Left ventricle myocardium inferior (tissue), 1 donor: ENCODE data around the gene KLHL12. TPM values are rescaled to one million over a fixed set of nuclear protein-coding genes. Genes with fewer than 3 reads are reported as not detected.
"Not testable (repeated sequence)": the region's sequence is repeated elsewhere in the genome, so short reads cannot be mapped to it uniquely, and the experiment has no call there.

ENCODE experiments used
- DNase-seq: peaks from one replicate; pipeline ENCODE4 v3.0.0-alpha.2; 2020
- H3K27ac ChIP-seq: fragments of 200-600 bp; replicated peaks from 2 replicates; pipeline ENCODE4 v1.8.0; 2021
- H3K27me3 ChIP-seq: fragments of 200-600 bp; 2 replicates; pipeline ENCODE4 v1.8.0; 2021; ENCODE audit warnings: low read depth
- H3K36me3 ChIP-seq: fragments of 200-600 bp; 2 replicates; pipeline ENCODE4 v1.8.0; 2021
- H3K4me1 ChIP-seq: fragments of 200-600 bp; 2 replicates; pipeline ENCODE4 v1.8.0; 2021
- H3K4me3 ChIP-seq: fragments of 200-600 bp; 2 replicates; pipeline ENCODE4 v1.8.0; 2021; ENCODE audit warnings: mild to moderate bottlenecking, moderate library complexity
- H3K9me3 ChIP-seq: fragments of 200-600 bp; replicated peaks from 2 replicates; pipeline ENCODE4 v1.8.0; 2021
- intact Hi-C: fragments of 100-400 bp; cut with micrococcal nuclease; formaldehyde crosslinking; loops from one replicate; pipeline ENCODE4 v1.11.0; 2022
- total RNA-seq: library from RNA; stranded (reverse); fragmentation: NEBNext Ultra II Directional; extraction: Animal tissue kit (Norgen Biotek cat#: 25700); gene quantifications from one replicate; pipeline ENCODE4 v1.2.1, GENCODE V29; 2021
- TF ChIP-seq, protein P1 (sequence below): fragments of 200-600 bp; IDR thresholded peaks from 2 replicates; pipeline ENCODE4 v1.8.0; 2021; ENCODE audit warnings: antibody characterized with exemption, mild to moderate bottlenecking, borderline replicate concordance
- donor health status: DM: no; HTN: yes; CAD: no; lungs with severe emphysema.

The KLHL12 gene
- total RNA-seq, 1 donor from 2014 or later: 22.7 TPM

DNA sequence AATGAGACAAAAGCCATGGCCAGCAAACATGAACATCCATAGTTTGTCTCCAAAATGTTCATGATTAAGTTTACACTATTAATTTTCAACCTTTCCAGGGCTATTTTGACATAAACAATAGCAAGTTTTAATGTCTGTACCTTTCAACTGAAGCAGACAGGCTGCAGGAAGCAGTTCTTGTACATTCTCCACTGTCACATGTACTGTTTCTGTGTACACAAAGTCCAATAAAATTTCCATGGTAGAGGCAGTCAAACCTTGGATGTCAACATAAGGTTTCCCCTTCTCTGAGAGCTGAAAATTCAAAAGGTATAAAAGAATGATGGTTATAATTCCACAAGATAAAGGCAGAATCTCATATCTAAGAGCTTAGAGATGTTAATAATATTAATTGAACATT lies 7.4 kb downstream of the KLHL12 start:
- Histone ChIP-seq H3K36me3 (peaks cover 76% of the 10 kb centered on the region), H3K4me1 (peaks cover 25% of the 10 kb centered on the region), H3K4me3 (no peak overlapping the region), H3K27me3 (no peaks in the 10 kb centered on the region), H3K27ac (no peak overlapping the region), H3K9me3 (no peaks in the 10 kb centered on the region)
- no peak for DNase-seq
- TF ChIP-seq, protein P1, sequence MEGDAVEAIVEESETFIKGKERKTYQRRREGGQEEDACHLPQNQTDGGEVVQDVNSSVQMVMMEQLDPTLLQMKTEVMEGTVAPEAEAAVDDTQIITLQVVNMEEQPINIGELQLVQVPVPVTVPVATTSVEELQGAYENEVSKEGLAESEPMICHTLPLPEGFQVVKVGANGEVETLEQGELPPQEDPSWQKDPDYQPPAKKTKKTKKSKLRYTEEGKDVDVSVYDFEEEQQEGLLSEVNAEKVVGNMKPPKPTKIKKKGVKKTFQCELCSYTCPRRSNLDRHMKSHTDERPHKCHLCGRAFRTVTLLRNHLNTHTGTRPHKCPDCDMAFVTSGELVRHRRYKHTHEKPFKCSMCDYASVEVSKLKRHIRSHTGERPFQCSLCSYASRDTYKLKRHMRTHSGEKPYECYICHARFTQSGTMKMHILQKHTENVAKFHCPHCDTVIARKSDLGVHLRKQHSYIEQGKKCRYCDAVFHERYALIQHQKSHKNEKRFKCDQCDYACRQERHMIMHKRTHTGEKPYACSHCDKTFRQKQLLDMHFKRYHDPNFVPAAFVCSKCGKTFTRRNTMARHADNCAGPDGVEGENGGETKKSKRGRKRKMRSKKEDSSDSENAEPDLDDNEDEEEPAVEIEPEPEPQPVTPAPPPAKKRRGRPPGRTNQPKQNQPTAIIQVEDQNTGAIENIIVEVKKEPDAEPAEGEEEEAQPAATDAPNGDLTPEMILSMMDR: no peak
- intact Hi-C loops: no loop called here

DNA sequence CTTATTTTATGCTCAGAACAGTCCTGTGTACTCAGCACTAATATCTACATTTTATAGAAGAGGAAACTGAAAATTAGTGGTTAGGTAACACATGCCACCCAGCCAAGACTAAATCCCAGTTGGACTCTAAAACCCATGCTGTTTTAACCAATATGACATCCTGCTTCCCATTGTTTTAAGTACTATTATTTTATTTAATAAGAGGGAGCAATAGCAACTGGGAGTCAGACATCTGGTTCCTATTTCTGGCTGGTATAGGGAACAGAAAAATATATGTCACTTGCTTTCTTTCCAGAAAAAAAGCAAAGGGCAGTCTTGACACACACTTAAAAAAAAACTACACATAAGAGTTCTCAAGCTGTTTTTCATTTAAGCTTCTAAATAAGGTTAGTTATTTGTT lies 11.9 kb downstream of the KLHL12 start:
- H3K36me3 ChIP-seq: peaks cover 96% of the 10 kb centered on the region
- H3K9me3 ChIP-seq: no peaks in the 10 kb centered on the region
- H3K27ac ChIP-seq: no peak overlapping the region
- no peak for DNase-seq
- intact Hi-C loops: no loop called here
- H3K4me3 ChIP-seq: no peak overlapping the region
- TF ChIP-seq, protein P1: no peak
- H3K4me1 ChIP-seq: no peaks in the 10 kb centered on the region
- H3K27me3 ChIP-seq: no peaks in the 10 kb centered on the region

GRCh38 chr1:202912476-202912875 lies 14.6 kb downstream of the KLHL12 start:
- H3K27ac ChIP-seq, H3K27me3 ChIP-seq, H3K4me3 ChIP-seq, intact Hi-C loops, H3K4me1 ChIP-seq, H3K9me3 ChIP-seq, DNase-seq: not testable (repeated sequence)
- H3K36me3 ChIP-seq: peaks cover 96% of the 10 kb centered on the region

DNA sequence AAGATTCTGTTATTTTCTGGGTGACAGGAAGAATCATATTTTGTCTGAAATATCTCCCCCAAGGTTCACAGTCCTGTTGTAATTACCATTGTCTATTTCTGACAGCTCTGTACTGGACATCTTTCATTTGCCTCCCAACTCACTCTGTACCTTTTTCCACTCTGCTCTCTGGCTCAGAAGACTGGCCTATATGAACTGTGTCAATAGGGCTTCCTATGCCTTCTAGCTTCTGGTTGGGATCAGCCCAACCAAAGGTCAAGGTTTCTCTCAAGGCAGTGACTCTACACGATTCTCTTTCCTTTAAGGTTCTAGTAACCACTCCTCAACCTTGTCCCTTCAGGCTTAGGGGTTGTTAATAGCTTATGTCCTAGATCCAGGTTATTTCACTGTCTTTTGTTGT lies 17.5 kb downstream of the KLHL12 start:
- peaks cover 89% of the 10 kb centered on the region for H3K36me3 ChIP-seq
- no peak for DNase-seq

GRCh38 chr1:202908998-202909397 lies 18.0 kb downstream of the KLHL12 start:
- no peaks in the 10 kb centered on the region for H3K4me1 ChIP-seq
- H3K36me3 ChIP-seq: peaks cover 89% of the 10 kb centered on the region
- no peaks in the 10 kb centered on the region for H3K27me3 ChIP-seq
- no peak overlapping the region for H3K27ac ChIP-seq
- intact Hi-C loops: no loop called here
- H3K9me3 ChIP-seq: no peaks in the 10 kb centered on the region
- DNase-seq: no peak
- H3K4me3 ChIP-seq: no peak overlapping the region
- TF ChIP-seq, protein P1: no peak

More for the DNA sequence above, 17.5 kb downstream of the KLHL12 start:
- Histone ChIP-seq H3K27me3 (no peaks in the 10 kb centered on the region), H3K4me3 (no peak overlapping the region), H3K4me1 (no peaks in the 10 kb centered on the region), H3K27ac (no peak overlapping the region), H3K9me3 (no peaks in the 10 kb centered on the region)
- TF ChIP-seq, protein P1: no peak
- intact Hi-C loops: no loop called here

DNA sequence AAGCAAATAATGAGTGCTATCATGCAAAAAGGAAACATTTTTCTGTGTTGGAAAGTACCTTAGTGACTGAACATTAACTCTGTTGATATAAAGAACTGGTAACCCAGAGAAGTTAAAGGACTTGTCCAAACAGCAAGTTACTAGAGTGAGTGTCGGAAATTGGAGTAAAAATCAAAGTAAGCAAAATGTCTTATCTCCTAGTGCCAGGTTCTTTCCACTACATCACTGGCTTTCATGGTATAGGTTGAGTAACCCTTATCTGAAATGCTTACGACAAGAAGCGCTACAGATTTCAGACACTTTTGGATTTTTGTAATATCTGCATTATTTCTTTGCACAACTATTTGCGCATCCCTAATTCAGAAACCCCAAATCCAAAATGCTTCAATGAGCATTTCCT lies 21.7 kb downstream of the KLHL12 start:
- Histone ChIP-seq H3K27ac (no peak overlapping the region), H3K36me3 (peaks cover 87% of the 10 kb centered on the region), H3K4me3 (no peak overlapping the region), H3K27me3 (no peaks in the 10 kb centered on the region), H3K9me3 (no peaks in the 10 kb centered on the region), H3K4me1 (no peaks in the 10 kb centered on the region)
- TF ChIP-seq, protein P1: no peak
- intact Hi-C loops: no loop called here
- no peak for DNase-seq

DNA sequence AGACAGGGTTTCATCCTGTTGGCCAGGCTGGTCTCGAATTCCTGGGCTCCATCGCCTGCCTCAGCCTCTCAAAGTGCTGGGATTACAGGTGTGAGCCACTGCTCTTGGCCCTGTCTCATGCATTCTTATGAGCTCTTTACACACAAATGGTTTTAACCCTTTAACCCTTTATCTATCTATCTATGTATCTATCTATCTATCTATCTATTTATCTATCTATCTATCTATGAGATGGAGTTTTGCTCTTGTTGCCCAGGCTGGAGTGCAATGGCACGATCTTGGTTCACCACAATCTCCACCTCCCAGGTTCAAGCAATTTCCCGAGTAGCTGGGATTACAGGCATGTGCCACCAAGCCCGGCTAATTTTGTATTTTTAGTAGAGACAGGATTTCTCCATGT lies 23.2 kb downstream of the KLHL12 start:
- intact Hi-C loops, DNase-seq, H3K4me1 ChIP-seq, H3K4me3 ChIP-seq, H3K27me3 ChIP-seq, H3K9me3 ChIP-seq, H3K27ac ChIP-seq: not testable (repeated sequence)
- H3K36me3 ChIP-seq: peaks cover 86% of the 10 kb centered on the region
